Mammary microvascular endothelial cell (primary cell): ENCODE data around the gene CALML3. TPM values are rescaled to one million over a fixed set of nuclear protein-coding genes. Genes with fewer than 3 reads are reported as not detected.

ENCODE experiments used
- total RNA-seq: library from RNA; depleted of rRNA; stranded (reverse); fragments of >200 nt; gene quantifications from 2 replicates; pipeline ENCODE4 v1.2.3, GENCODE V29; 2015

Gene CALML3
- total RNA-seq = not detected in 2 replicates

GRCh38 chr10:5524641-5525560 is at the start of gene CALML3:
TSS of gene CALML3 (plus strand) at chr10:5524961. CDS start at chr10:5525086, 125 bp downstream.

GRCh38 chr10:5499493-5500140 is 25.1 kb upstream of the CALML3 start, which contains the start of gene CALML5:
TSS of gene CALML5 (minus strand) at chr10:5499570. CDS start at chr10:5499438, 132 bp downstream.

Other genes starting within 250 kb of the CALML3 start
- gene UCN3, start 160.0 kb upstream of the CALML3 start, total RNA-seq = not detected in 2 replicates
- gene TUBAL3, start 120.1 kb upstream of the CALML3 start, total RNA-seq = 0.07 and 0.20 TPM in 2 replicates
- gene NET1, start 112.4 kb upstream of the CALML3 start, total RNA-seq = 32.4 and 41.9 TPM in 2 replicates
- gene CALML5, start 25.4 kb upstream of the CALML3 start, total RNA-seq = not detected in 2 replicates
- 10.5 and 16.9 TPM in 2 replicates for gene ASB13, start 141.6 kb downstream of the CALML3 start, total RNA-seq
- 32.8 and 49.2 TPM in 2 replicates for gene TASOR2, start 159.9 kb downstream of the CALML3 start, total RNA-seq